OCI-LY3 (cell line): ENCODE results near the gene OLIG2.

Experiments used
- EZH2phosphoT487 ChIP-seq: fragments of 200-600 bp; shearing (Covaris generic); IDR thresholded peaks from 2 replicates; pipeline ENCODE4 v1.6.1; 2018; ENCODE audit warnings: antibody characterized with exemption, mixed run types, low read depth
- TF ChIP-seq, protein P1 (sequence below): fragments of 200-600, 300-600 bp; sonication (generic); IDR thresholded peaks from 2 replicates; pipeline ENCODE4 v1.5.1; 2014; ENCODE audit warnings: antibody characterized with exemption, low read length, low read depth

- TF ChIP-seq, protein P1, sequence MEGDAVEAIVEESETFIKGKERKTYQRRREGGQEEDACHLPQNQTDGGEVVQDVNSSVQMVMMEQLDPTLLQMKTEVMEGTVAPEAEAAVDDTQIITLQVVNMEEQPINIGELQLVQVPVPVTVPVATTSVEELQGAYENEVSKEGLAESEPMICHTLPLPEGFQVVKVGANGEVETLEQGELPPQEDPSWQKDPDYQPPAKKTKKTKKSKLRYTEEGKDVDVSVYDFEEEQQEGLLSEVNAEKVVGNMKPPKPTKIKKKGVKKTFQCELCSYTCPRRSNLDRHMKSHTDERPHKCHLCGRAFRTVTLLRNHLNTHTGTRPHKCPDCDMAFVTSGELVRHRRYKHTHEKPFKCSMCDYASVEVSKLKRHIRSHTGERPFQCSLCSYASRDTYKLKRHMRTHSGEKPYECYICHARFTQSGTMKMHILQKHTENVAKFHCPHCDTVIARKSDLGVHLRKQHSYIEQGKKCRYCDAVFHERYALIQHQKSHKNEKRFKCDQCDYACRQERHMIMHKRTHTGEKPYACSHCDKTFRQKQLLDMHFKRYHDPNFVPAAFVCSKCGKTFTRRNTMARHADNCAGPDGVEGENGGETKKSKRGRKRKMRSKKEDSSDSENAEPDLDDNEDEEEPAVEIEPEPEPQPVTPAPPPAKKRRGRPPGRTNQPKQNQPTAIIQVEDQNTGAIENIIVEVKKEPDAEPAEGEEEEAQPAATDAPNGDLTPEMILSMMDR: no peak
- TF ChIP-seq EZH2phosphoT487: no peak
Measured at GRCh38 chr21:32991361-32991760, 34.4 kb upstream of the OLIG2 start.
